Uterus (tissue), 4 donors: ENCODE measurements around the gene TOMM7. TPM values are rescaled to one million over a fixed set of nuclear protein-coding genes. Genes with fewer than 3 reads are reported as not detected.
"Not testable (repeated sequence)": the region's sequence is repeated elsewhere in the genome, so short reads cannot be mapped to it uniquely, and the experiment has no call there.

Experiments
- DNase-seq, 2 donors: peaks; one replicate each; pipeline ENCODE4 v3.0.0-alpha.2; 2019 to 2020
- H3K27ac ChIP-seq, 2 donors: fragments of 200-600 bp; sonication (generic); 1 replicate in 1 of 2; 2 replicates in 1 of 2; pipeline ENCODE4 v1.5.1; 2016 to 2018
- H3K27me3 ChIP-seq, 2 donors: fragments of 200-600 bp; sonication (generic); one replicate each; pipeline ENCODE4 v1.5.1; 2018 to 2019; ENCODE audit warnings: control low read depth in 1 of 2
- H3K36me3 ChIP-seq, 2 donors: fragments of 200-600 bp; sonication (generic); one replicate each; pipeline ENCODE4 v1.5.1; 2019; ENCODE audit warnings: control low read depth in 1 of 2
- H3K4me1 ChIP-seq, 2 donors: fragments of 200-600 bp; sonication (generic); one replicate each; pipeline ENCODE4 v1.5.1; 2018 to 2019; ENCODE audit warnings: control low read depth in 1 of 2
- H3K4me3 ChIP-seq, 2 donors: fragments of 200-600 bp; sonication (generic); 1 replicate in 1 of 2; 2 replicates in 1 of 2; pipeline ENCODE4 v1.5.1; 2018 to 2019; ENCODE audit warnings: mild to moderate bottlenecking in 1 of 2
- H3K9me3 ChIP-seq, 2 donors: fragments of 200-600 bp; sonication (generic); one replicate each; pipeline ENCODE4 v1.5.1; 2019; ENCODE audit warnings: control low read depth in 1 of 2
- POLR2A ChIP-seq, 2 donors: fragments of 450-650 bp; IDR thresholded peaks; one replicate each; pipeline ENCODE4 v1.6.1; 2016; ENCODE audit warnings: antibody characterized with exemption in 2 of 2, mild to moderate bottlenecking in 1 of 2, moderate library complexity in 1 of 2
- intact Hi-C: fragments of 100-400 bp; cut with DNase I; formaldehyde crosslinking; loops from one replicate; pipeline ENCODE4 v1.15.1; 2023; ENCODE audit warnings: low total_unique reads
- total RNA-seq, 4 donors: library from RNA; depleted of rRNA in 3 of 4; stranded (reverse); fragments of >200 nt in 3 of 4; gene quantifications; one replicate each; pipeline versions ENCODE4 v1.1.0 to v1.2.4, GENCODE V29; 2014 to 2023
- TF ChIP-seq, protein P1 (sequence below), 4 experiments: fragments of 200-600 bp in 2 of 4; fragments of 450-650 bp in 2 of 4; sonication (generic) in 2 of 4; IDR thresholded peaks; one replicate each; pipeline ENCODE4 v1.5.1; 2016 to 2019; ENCODE audit warnings: antibody characterized with exemption in 4 of 4, mild to moderate bottlenecking in 2 of 4, moderate library complexity in 1 of 4
- donor health status: DM: yes; HTN: yes; CAD: no.

Gene TOMM7
- total RNA-seq, 4 donors from 2014 or later = 73.0 to 411 (median 210) TPM

DNA sequence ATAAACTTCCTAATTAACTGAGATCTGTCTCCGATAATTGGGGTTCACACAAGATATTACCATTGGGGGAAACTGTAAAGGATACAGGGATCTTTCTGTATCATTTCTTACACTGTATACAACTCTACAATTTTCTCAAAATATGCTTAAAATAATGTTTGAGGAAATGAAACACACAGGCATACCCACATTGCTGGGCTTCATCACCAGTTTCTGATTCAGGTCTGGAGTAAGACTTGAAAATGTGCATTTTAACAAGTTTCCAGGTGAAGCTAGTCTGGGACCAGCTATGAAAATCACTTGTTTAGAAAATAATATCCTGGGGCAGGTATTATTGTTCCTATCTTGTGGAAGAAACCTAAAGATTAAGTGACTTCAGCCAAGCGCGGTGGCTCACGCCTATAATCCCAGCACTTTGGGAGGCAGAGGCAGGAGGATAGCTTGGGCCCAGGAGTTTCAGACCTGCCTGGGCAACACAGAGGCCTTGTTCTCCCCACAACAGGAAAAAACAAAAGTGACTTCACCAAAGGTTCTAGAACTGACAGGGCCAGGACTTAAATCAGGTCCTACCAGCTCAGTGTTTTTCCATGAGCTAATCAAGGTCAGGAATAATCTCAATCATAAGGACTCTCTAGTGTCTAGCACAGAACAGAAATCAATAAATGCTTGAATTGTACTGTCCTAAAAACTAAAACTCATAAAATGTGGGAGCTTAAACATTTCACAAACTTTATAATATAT is 12.6 kb downstream of the TOMM7 start:
- Histone ChIP-seq H3K27ac (no peak overlapping the region), H3K4me3 (no peak overlapping the region), H3K9me3 (no peaks in the 10 kb centered on the region), H3K36me3 (no peaks in the 10 kb centered on the region), H3K27me3 (no peaks in the 10 kb centered on the region), H3K4me1 (no peaks in the 10 kb centered on the region)
- TF ChIP-seq, protein P1, sequence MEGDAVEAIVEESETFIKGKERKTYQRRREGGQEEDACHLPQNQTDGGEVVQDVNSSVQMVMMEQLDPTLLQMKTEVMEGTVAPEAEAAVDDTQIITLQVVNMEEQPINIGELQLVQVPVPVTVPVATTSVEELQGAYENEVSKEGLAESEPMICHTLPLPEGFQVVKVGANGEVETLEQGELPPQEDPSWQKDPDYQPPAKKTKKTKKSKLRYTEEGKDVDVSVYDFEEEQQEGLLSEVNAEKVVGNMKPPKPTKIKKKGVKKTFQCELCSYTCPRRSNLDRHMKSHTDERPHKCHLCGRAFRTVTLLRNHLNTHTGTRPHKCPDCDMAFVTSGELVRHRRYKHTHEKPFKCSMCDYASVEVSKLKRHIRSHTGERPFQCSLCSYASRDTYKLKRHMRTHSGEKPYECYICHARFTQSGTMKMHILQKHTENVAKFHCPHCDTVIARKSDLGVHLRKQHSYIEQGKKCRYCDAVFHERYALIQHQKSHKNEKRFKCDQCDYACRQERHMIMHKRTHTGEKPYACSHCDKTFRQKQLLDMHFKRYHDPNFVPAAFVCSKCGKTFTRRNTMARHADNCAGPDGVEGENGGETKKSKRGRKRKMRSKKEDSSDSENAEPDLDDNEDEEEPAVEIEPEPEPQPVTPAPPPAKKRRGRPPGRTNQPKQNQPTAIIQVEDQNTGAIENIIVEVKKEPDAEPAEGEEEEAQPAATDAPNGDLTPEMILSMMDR (IDR thresholded peaks at IDR 0.05) = no peak
- TF ChIP-seq POLR2A (IDR thresholded peaks at IDR 0.05) = no peak
- intact Hi-C loops = no loop called here
- DNase-seq = no peak

DNA sequence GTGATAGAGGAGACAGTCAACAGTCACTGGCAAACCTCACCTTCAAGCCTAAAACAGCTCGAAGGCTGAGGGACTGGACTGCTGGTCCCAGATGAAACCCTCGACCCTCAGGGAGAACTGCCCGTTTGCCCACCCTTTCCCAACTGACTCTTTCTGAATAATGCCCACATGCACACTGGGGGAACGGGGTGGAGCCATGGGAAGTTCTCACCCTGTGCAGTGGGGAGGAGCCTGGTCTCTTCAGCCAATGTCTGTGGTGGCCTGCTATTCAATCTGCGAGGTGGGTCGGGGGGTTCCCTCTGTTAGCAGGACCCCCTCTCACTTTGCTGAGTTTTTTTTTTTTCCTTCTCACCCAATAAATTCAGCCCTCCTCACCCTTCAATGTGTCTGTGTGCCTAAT is 14.5 kb downstream of the TOMM7 start:
- no peak for DNase-seq
- intact Hi-C loops = no loop called here
- Histone ChIP-seq H3K4me3 (no peak overlapping the region), H3K4me1 (no peaks in the 10 kb centered on the region), H3K36me3 (no peaks in the 10 kb centered on the region), H3K27me3 (no peaks in the 10 kb centered on the region), H3K27ac (no peak overlapping the region), H3K9me3 (no peaks in the 10 kb centered on the region)
- TF ChIP-seq POLR2A (IDR thresholded peaks at IDR 0.05) = no peak
- TF ChIP-seq, protein P1 (IDR thresholded peaks at IDR 0.05) = no peak

DNA sequence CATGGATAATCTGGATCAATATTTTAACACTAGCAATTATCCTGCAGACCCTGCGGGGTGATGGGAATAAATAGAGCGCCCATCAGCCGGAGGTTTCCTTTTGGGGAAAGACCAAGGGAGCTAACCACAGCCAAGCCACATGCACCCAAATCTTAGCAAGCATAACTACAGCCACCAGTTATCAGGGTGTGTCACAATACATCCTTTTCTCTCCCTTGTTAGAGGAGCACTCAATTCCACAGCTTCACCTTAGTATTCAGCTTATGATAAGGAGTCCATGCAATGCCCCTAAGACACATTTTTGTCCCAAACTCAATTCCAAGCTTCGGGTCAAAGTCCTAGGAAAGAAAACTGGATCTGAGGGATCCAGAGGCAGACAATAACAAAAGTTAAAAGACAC is 15.9 kb downstream of the TOMM7 start:
- H3K9me3 ChIP-seq = no peaks in the 10 kb centered on the region
- no peak for DNase-seq
- no peaks in the 10 kb centered on the region for H3K4me1 ChIP-seq
- H3K4me3 ChIP-seq = no peak overlapping the region
- H3K27ac ChIP-seq = no peak overlapping the region
- H3K36me3 ChIP-seq = no peaks in the 10 kb centered on the region
- TF ChIP-seq, protein P1 (IDR thresholded peaks at IDR 0.05) = no peak
- TF ChIP-seq POLR2A (IDR thresholded peaks at IDR 0.05) = no peak
- intact Hi-C loops = no loop called here
- no peaks in the 10 kb centered on the region for H3K27me3 ChIP-seq

DNA sequence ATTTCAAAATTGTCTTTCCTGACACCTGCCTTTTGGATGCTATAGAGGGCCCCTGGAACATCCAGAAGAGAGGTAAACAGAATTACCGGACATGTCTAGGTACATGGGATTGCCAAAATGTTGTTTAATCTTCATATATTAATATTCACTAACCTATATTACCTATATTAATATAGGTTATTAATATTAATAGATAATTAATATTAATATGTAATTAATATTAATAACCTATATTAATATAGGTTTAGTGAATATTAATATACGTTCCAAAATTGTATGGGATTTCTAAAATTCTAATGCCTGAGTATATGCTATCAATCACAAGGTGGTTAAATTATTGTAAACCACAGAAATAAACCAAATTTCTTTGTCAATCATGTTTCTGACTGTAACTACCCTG is 17.4 kb downstream of the TOMM7 start:
- Histone ChIP-seq H3K27me3 (no peaks in the 10 kb centered on the region), H3K27ac (no peak overlapping the region), H3K4me1 (no peaks in the 10 kb centered on the region), H3K36me3 (no peaks in the 10 kb centered on the region), H3K4me3 (no peak overlapping the region), H3K9me3 (no peaks in the 10 kb centered on the region)
- no peak for DNase-seq
- TF ChIP-seq POLR2A (IDR thresholded peaks at IDR 0.05) = no peak
- intact Hi-C loops = no loop called here

DNA sequence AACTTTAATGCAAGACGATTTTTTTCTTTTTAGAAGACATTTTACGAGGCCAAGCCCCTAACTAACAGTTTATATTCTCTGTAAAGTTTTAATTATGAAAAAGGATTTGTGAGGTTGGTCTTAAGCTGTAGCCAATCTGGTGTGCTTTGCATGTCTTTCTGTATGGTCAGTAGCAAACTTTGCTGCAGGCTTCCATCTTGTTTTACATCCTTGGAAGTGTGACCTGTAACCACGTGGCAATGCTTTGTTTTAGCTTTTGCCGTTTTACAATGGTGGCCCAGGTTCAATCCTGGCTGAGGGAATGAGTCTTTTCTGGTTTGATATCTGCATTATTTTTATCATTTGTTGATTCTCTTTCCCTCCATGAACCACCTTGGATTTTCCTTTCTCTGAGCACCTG is 19.8 kb downstream of the TOMM7 start:
- H3K9me3 ChIP-seq, intact Hi-C loops, H3K27me3 ChIP-seq, DNase-seq, H3K36me3 ChIP-seq, H3K27ac ChIP-seq, H3K4me1 ChIP-seq, H3K4me3 ChIP-seq: not testable (repeated sequence)

DNA sequence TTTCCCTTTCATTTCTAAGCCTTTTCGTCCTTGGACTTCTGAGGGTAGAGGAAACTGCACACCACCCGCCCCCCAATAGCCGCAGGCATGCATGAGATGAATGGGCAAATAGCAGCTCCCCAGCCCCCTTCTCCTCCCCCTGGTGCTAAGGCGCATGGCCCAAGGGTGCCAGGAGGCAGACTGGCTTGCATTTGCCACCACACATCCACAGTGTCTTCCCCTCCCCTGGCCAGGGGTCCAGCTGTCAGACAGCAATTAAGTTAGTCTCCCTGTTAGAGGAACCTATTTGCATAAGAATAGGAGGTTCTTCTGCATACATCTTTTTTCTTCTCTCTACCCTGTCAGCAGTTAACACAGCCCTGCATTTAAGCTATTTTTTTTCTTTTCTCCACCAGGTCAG is 20.2 kb downstream of the TOMM7 start:
- DNase-seq = no peak
- no peak for TF ChIP-seq POLR2A (IDR thresholded peaks at IDR 0.05)
- TF ChIP-seq, protein P1 (IDR thresholded peaks at IDR 0.05) = no peak
- no peaks in the 10 kb centered on the region for H3K36me3 ChIP-seq
- H3K4me3 ChIP-seq = no peak overlapping the region
- no peaks in the 10 kb centered on the region for H3K27me3 ChIP-seq
- no peak overlapping the region for H3K27ac ChIP-seq
- intact Hi-C loops = no loop called here
- H3K9me3 ChIP-seq = no peaks in the 10 kb centered on the region
- H3K4me1 ChIP-seq = no peaks in the 10 kb centered on the region
